HepG2 (cell line): ENCODE results near the gene SYNPO. TPM values are rescaled to one million over a fixed set of nuclear protein-coding genes. Genes with fewer than 3 reads are reported as not detected.
A peak's percentile ranks its signal among the peaks of the same experiment; 100 is the strongest.

Experiments
- ATAC-seq: fragments of 200-7000 bp; cut with Tn5 transposase; 3 replicates; pipeline ENCODE4 v1.9.1; 2020; ENCODE audit warnings: mild to moderate bottlenecking, moderate library complexity
- BruUV-seq: library from RNA; stranded (reverse); fragments of 400-500 nt; replicated peaks from 2 replicates; lab custom pipeline; 2021; lab: Mats Ljungman, UMichigan
- CTCF ChIA-PET: fragments of 300-600 bp; formaldehyde crosslinking; extraction: SDS; loops from one replicate; lab custom pipeline; 2021; ENCODE audit warnings: low total read pairs, inconsistent platforms, low intra/inter-chr PET ratio; lab: Yijun Ruan, JAX
- POLR2A ChIA-PET: fragments of 350-600 bp; sonication (Branson Sonifier 250); formaldehyde crosslinking; loops from one replicate; lab custom pipeline; 2020; ENCODE audit warnings: antibody characterized with exemption, inconsistent platforms; lab: Yijun Ruan, JAX
- DNase-seq: peaks from one replicate; pipeline ENCODE4 v3.0.0-alpha.2; 2015; ENCODE audit warnings: low spot score
- FAIRE-seq: peaks from 3 replicates; lab custom pipeline; 2011; peaks lifted over from hg19 to GRCh38; lab: Jason Lieb, UNC
- H2AFZ ChIP-seq: one replicate; pipeline ENCODE4 v1.6.1; 2011; ENCODE audit warnings: low read length, inconsistent platforms
- H3K27ac ChIP-seq: fragments of 300-600 bp; 3 replicates; pipeline ENCODE4 v1.8.0; 2011; ENCODE audit warnings: mixed run types, mild to moderate bottlenecking, mixed read lengths, low read length, inconsistent platforms; ENCODE audit not compliant: insufficient read depth; ENCODE audit errors: extremely low read length
- H3K27me3 ChIP-seq, 2 experiments: fragments of 200-600 bp in 1 of 2; 2 replicates in 1 of 2; 3 replicates in 1 of 2; pipeline versions ENCODE4 v1.6.0 to v1.8.0; 2011; ENCODE audit warnings: low read length in 2 of 2, mild to moderate bottlenecking in 2 of 2, moderate library complexity in 2 of 2, inconsistent platforms in 1 of 2; ENCODE audit not compliant: insufficient read depth in 2 of 2, control insufficient read depth in 1 of 2
- H3K36me3 ChIP-seq, 2 experiments: fragments of 200-600 bp in 1 of 2; replicated peaks in 1 of 2; 2 replicates in 1 of 2; 3 replicates in 1 of 2; pipeline versions ENCODE4 v1.5.1 to v1.8.0; 2011; ENCODE audit warnings: low read length in 2 of 2, inconsistent platforms in 1 of 2; ENCODE audit not compliant: insufficient read depth in 2 of 2, control insufficient read depth in 1 of 2
- H3K4me1 ChIP-seq: 2 replicates; pipeline ENCODE4 v1.5.1; 2012; ENCODE audit warnings: low read length, inconsistent platforms; ENCODE audit not compliant: insufficient read depth
- H3K4me2 ChIP-seq: 2 replicates; pipeline ENCODE4 v1.6.0; 2011; ENCODE audit warnings: low read depth, low read length, inconsistent platforms
- H3K4me3 ChIP-seq, 3 experiments: fragments of 200-600 bp in 1 of 3; sonication (generic), shearing (Covaris generic) in 1 of 3; replicated peaks in 1 of 3; 2 replicates each; pipeline ENCODE4 v1.5.1; 2011 to 2016; ENCODE audit warnings: low read length in 3 of 3, inconsistent platforms in 2 of 3, low read depth in 2 of 3, mild to moderate bottlenecking in 2 of 3, control low read depth in 1 of 3, mixed read lengths in 1 of 3; ENCODE audit not compliant: insufficient read depth in 1 of 3
- H3K79me2 ChIP-seq: one replicate; pipeline ENCODE4 v1.6.1; 2011; ENCODE audit warnings: low read length, inconsistent platforms; ENCODE audit not compliant: insufficient read depth
- H3K9ac ChIP-seq: 2 replicates; pipeline ENCODE4 v1.6.0; 2011; ENCODE audit warnings: mild to moderate bottlenecking, low read depth, low read length, inconsistent platforms; ENCODE audit not compliant: insufficient read depth
- H3K9me3 ChIP-seq: 2 replicates; pipeline ENCODE4 v1.5.1; 2012; ENCODE audit warnings: mild to moderate bottlenecking, low read length
- H4K20me1 ChIP-seq: 2 replicates; pipeline ENCODE4 v1.6.0; 2011; ENCODE audit warnings: inconsistent platforms, mild to moderate bottlenecking, low read length, moderate library complexity; ENCODE audit not compliant: insufficient read depth
- HDAC6 ChIP-seq: fragments of 200-600 bp; sonication (generic); IDR thresholded peaks from 2 replicates; pipeline ENCODE4 v1.7.0; 2017; ENCODE audit warnings: mild to moderate bottlenecking, antibody characterized with exemption, low read length, low read depth
- MAFF ChIP-seq: IDR thresholded peaks from 2 replicates; pipeline ENCODE4 v1.6.1; 2011; ENCODE audit warnings: low read depth, low read length, improper control_type of control experiment
- MAFK ChIP-seq, 2 experiments: IDR thresholded peaks in 1 of 2; conservative IDR thresholded peaks in 1 of 2; 2 replicates each; pipeline ENCODE4 v1.6.1; 2011; ENCODE audit warnings: improper control_type of control experiment in 2 of 2, low read length in 2 of 2
- PAF1 ChIP-seq: IDR thresholded peaks from 2 replicates; pipeline ENCODE4 v1.6.1; 2016; ENCODE audit warnings: missing genetic modification reagents, missing compliant biosample characterization
- ZNF20 ChIP-seq: sonication (generic); formaldehyde crosslinking; IDR thresholded peaks from 2 replicates; pipeline ENCODE4 v1.4.0; 2020; ENCODE audit warnings: mild to moderate bottlenecking, moderate library complexity, missing genetic modification reagents
- ZNF234 ChIP-seq: sonication (generic); formaldehyde crosslinking; conservative IDR thresholded peaks from 2 replicates; pipeline ENCODE4 v1.5.1; 2020; ENCODE audit warnings: mild to moderate bottlenecking, missing genetic modification reagents
- ZNF263 ChIP-seq: sonication (generic); formaldehyde crosslinking; IDR thresholded peaks from 2 replicates; pipeline ENCODE4 v1.4.0; 2020; ENCODE audit warnings: missing genetic modification reagents
- WGBS: methylation state at CpG from one replicate; pipeline ENCODE4 v1.1.6; 2017; ENCODE audit warnings: low lambda C conversion rate; 5-methylcytosine and 5-hydroxymethylcytosine counted together
- in situ Hi-C: cut with HindIII; loops from 2 replicates; pipeline ENCODE4 v1.10.0; 2017; ENCODE audit warnings: low pct_unique_long_range_greater_than_20kb; ENCODE audit not compliant: extremely low pct_ligation_motif_present
- intact Hi-C: fragments of 100-400 bp; cut with micrococcal nuclease; formaldehyde crosslinking; loops from one replicate; pipeline ENCODE4 v1.10.0; 2022; ENCODE audit not compliant: unreplicated experiment
- polyA plus RNA-seq, 8 experiments: library from polyadenylated mRNA; depleted of rRNA in 3 of 8; stranded (reverse) in 7 of 8; unstranded in 1 of 8; fragments of >200 nt; fragmentation: Illumina TruSeq in 4 of 8; extraction: Trizol in 4 of 8; gene quantifications; 2 replicates each; pipeline versions ENCODE4 v1.2.1 to v1.2.3, GENCODE V29; 2011 to 2016; ENCODE audit warnings: low read depth in 4 of 8, missing spikeins in 1 of 8, mixed read lengths in 1 of 8; ENCODE audit not compliant: insufficient read depth in 1 of 8
- total RNA-seq, 5 experiments: library from RNA; depleted of rRNA; stranded (reverse); fragments of >200 nt; fragmentation: Illumina TruSeq; extraction: Trizol; gene quantifications; 2 replicates each; pipeline ENCODE4 v1.2.3, GENCODE V29; 2016; ENCODE audit warnings: low read depth in 1 of 5
- TF ChIP-seq, protein P1 (sequence below): sonication (generic); formaldehyde crosslinking; IDR thresholded peaks from 2 replicates; pipeline ENCODE4 v1.4.0; 2020; ENCODE audit warnings: missing genetic modification reagents, borderline replicate concordance
- TF ChIP-seq, protein P2 (sequence below): sonication (generic); formaldehyde crosslinking; IDR thresholded peaks from 2 replicates; pipeline ENCODE4 v1.8.1; 2023; ENCODE audit warnings: missing genetic modification reagents, mild to moderate bottlenecking, borderline replicate concordance

SYNPO gene
- total and polyA plus RNA-seq, 2 of the 13 experiments (the other 11 are each of a cell fraction or from before 2014, with no cell fraction given) = 0.09 to 0.30 TPM

DNA sequence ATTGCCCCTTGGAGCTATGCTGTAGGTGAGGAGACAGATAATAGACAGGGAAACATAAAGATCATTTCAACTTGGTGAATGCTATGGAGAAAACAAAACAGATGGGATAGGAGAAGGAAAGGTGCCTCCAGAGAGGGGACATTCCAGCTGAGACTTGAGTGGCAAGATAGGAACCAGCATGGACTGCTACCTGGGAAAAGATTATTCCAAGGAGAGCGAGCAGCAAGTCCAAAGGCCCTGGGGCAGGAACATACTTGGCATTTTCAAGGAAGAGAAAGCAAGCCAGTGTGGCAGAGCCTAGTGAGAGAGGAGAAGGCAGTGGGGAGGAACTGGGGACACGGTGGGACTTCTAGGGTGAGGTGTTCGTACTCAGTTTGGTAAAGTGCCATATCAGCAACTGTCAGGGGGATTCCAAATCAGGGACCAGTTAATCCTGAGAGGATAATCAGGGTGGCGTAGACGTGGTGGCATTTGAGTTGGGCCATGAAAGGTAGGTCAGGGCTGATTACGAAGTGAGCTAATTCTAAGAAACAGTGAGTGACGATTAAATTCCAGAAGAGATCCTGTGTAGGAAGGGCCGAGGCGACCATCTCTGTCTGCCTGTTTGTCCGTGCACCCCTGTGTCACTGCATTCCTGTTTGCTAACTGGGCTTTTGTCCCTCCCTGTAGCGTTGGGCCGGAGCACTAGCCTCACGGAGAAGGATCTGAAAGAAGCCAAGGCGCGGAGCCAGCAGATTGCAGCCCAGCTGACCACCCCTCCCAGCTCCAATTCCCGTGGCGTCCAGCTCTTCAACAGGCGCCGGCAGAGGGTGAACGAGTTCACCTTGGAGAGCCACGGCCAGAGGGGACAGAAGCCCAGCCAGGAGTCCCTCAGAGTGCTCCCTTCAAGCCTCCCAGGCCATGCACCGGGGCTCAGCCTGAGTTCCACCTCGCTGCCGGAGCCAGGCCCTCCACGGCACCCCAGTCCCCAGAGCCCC lies 7.1 kb downstream of the SYNPO start:
- CTCF ChIA-PET = no interaction called here

More for the DNA sequence above, 7.1 kb downstream of the SYNPO start:
- POLR2A ChIA-PET = no interaction called here
- no peak for DNase-seq
- no peak overlapping the region for H3K4me3 ChIP-seq
- WGBS = 60% methylated on average over 15 of the region's 25 CpGs
- TF ChIP-seq MAFF = peak; percentile 27; the same call in 1 of the 2 replicates
- TF ChIP-seq, protein P1, sequence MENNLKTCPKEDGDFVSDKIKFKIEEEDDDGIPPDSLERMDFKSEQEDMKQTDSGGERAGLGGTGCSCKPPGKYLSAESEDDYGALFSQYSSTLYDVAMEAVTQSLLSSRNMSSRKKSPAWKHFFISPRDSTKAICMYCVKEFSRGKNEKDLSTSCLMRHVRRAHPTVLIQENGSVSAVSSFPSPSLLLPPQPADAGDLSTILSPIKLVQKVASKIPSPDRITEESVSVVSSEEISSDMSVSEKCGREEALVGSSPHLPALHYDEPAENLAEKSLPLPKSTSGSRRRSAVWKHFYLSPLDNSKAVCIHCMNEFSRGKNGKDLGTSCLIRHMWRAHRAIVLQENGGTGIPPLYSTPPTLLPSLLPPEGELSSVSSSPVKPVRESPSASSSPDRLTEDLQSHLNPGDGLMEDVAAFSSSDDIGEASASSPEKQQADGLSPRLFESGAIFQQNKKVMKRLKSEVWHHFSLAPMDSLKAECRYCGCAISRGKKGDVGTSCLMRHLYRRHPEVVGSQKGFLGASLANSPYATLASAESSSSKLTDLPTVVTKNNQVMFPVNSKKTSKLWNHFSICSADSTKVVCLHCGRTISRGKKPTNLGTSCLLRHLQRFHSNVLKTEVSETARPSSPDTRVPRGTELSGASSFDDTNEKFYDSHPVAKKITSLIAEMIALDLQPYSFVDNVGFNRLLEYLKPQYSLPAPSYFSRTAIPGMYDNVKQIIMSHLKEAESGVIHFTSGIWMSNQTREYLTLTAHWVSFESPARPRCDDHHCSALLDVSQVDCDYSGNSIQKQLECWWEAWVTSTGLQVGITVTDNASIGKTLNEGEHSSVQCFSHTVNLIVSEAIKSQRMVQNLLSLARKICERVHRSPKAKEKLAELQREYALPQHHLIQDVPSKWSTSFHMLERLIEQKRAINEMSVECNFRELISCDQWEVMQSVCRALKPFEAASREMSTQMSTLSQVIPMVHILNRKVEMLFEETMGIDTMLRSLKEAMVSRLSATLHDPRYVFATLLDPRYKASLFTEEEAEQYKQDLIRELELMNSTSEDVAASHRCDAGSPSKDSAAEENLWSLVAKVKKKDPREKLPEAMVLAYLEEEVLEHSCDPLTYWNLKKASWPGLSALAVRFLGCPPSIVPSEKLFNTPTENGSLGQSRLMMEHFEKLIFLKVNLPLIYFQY (CRISPR knock-in tag) = no peak
- no peak for TF ChIP-seq HDAC6
- TF ChIP-seq ZNF20 (CRISPR knock-in tag) = no peak
- TF ChIP-seq, protein P2, sequence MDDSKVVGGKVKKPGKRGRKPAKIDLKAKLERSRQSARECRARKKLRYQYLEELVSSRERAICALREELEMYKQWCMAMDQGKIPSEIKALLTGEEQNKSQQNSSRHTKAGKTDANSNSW = no peak
- TF ChIP-seq PAF1 (CRISPR knock-in tag) = no peak
- TF ChIP-seq ZNF263 (CRISPR knock-in tag) = peak; percentile 46; the same call in 1 of the 2 replicates
- no peak for TF ChIP-seq ZNF234 (CRISPR knock-in tag)
- peak; percentile 49 to 53; a peak in 1 of 4 replicates for TF ChIP-seq MAFK (conservative IDR thresholded peaks at IDR 0.05 in 1 of 2, IDR thresholded peaks at IDR 0.05 in 1 of 2; ENCODE audit: low read length in 2 of 2)
- no peak overlapping the region for H3K9ac ChIP-seq
- no peaks in the 10 kb centered on the region for H3K79me2 ChIP-seq
- H3K4me1 ChIP-seq = peaks cover 35% of the 10 kb centered on the region
- FAIRE-seq = no peak
- no peaks in the 10 kb centered on the region for H3K27me3 ChIP-seq
- H3K9me3 ChIP-seq = no peaks in the 10 kb centered on the region
- no peak for ATAC-seq
- H4K20me1 ChIP-seq = no peaks in the 10 kb centered on the region
- in situ Hi-C loops = no loop called here
- H3K4me2 ChIP-seq = no peak overlapping the region
- no TSS peak for BruUV-seq
- intact Hi-C loops = no loop called here
- H3K36me3 ChIP-seq = no peaks in the 10 kb centered on the region
- H2AFZ ChIP-seq = no peak overlapping the region
- no peak overlapping the region for H3K27ac ChIP-seq
